GOT3 (cell line): ENCODE measurements around the gene ZNF423.
A peak's percentile ranks its signal among the peaks of the same experiment; 100 is the strongest.

Source experiments
- DNase-seq: peaks from one replicate; lab custom pipeline; 2025; ENCODE audit warnings: mixed read lengths; lab: John Stamatoyannopoulos, UW

The ZNF423 gene

GRCh38 chr16:49640581-49640980, 215.3 kb downstream of the ZNF423 start:
- DNase-seq = no peak

GRCh38 chr16:49639739-49640431, 216.0 kb downstream of the ZNF423 start:
- DNase-seq = peak; percentile 22

- no peak for DNase-seq
Observed at GRCh38 chr16:49638673-49639610, 217.0 kb downstream of the ZNF423 start.

- no peak for DNase-seq
Observed at GRCh38 chr16:49637933-49638672, 217.8 kb downstream of the ZNF423 start.

- DNase-seq = no peak
Observed at GRCh38 chr16:49637511-49637910, 218.4 kb downstream of the ZNF423 start.

GRCh38 chr16:49636608-49637007, 219.3 kb downstream of the ZNF423 start:
- DNase-seq = no peak

- no peak for DNase-seq
Observed at GRCh38 chr16:49635591-49636581, 220.0 kb downstream of the ZNF423 start.

GRCh38 chr16:49635009-49635350, 220.9 kb downstream of the ZNF423 start:
- DNase-seq = no peak

- no peak for DNase-seq
Observed at GRCh38 chr16:49634235-49635008, 221.5 kb downstream of the ZNF423 start.

- DNase-seq = no peak
Observed at GRCh38 chr16:49632795-49633184, 223.1 kb downstream of the ZNF423 start.

GRCh38 chr16:49632086-49632794, 223.7 kb downstream of the ZNF423 start:
- DNase-seq = no peak

GRCh38 chr16:49631187-49632041, 224.5 kb downstream of the ZNF423 start:
- no peak for DNase-seq

- no peak for DNase-seq
Observed at GRCh38 chr16:49630783-49631182, 225.1 kb downstream of the ZNF423 start.

- no peak for DNase-seq
Observed at GRCh38 chr16:49629851-49630250, 226.1 kb downstream of the ZNF423 start.

- no peak for DNase-seq
Observed at GRCh38 chr16:49628148-49628547, 227.8 kb downstream of the ZNF423 start.

GRCh38 chr16:49625311-49626065, 230.4 kb downstream of the ZNF423 start:
- no peak for DNase-seq

- DNase-seq = no peak
Observed at GRCh38 chr16:49623501-49624266, 232.2 kb downstream of the ZNF423 start.
